Measurements from ENCODE around the gene PTPRN2.

GRCh38 chr7:157573244-157573643 lies 1014.4 kb downstream of the PTPRN2 start:
- TF ChIP-seq, protein P1, sequence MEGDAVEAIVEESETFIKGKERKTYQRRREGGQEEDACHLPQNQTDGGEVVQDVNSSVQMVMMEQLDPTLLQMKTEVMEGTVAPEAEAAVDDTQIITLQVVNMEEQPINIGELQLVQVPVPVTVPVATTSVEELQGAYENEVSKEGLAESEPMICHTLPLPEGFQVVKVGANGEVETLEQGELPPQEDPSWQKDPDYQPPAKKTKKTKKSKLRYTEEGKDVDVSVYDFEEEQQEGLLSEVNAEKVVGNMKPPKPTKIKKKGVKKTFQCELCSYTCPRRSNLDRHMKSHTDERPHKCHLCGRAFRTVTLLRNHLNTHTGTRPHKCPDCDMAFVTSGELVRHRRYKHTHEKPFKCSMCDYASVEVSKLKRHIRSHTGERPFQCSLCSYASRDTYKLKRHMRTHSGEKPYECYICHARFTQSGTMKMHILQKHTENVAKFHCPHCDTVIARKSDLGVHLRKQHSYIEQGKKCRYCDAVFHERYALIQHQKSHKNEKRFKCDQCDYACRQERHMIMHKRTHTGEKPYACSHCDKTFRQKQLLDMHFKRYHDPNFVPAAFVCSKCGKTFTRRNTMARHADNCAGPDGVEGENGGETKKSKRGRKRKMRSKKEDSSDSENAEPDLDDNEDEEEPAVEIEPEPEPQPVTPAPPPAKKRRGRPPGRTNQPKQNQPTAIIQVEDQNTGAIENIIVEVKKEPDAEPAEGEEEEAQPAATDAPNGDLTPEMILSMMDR (IDR thresholded peaks at IDR 0.05) = no peak
- no peak for TF ChIP-seq ZFX (IDR thresholded peaks at IDR 0.05; ENCODE audit: borderline replicate concordance)
